ENCODE results near the gene PLEKHH1. TPM values are rescaled to one million over a fixed set of nuclear protein-coding genes. Genes with fewer than 3 reads are reported as not detected.
"Not testable (repeated sequence)": the region's sequence is repeated elsewhere in the genome, so short reads cannot be mapped to it uniquely, and the experiment has no call there.

Gene PLEKHH1
- polyA plus RNA-seq, 3 donors, result 37.5 to 44.3 (median 40.1) TPM

DNA sequence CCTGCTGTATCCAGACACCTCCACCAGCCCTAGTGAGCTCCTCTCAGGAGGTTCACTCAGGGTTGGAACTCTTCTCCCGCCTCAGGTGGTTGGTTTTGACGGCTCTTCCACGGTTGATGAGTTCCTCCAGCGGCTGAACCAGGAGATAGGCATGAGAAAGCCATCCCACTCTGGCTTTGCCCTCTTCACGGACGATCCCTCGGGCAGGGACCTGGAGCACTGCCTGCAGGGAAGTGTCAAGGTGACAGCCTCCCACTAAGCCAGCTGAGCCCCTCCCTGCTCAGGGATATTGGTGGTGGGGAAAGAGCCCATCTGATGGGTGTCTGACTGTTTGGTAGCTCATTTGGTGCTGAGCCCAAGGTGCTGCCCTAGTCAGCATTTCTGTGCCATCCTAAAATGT lies 46.5 kb downstream of the PLEKHH1 start:
- no peak for DNase-seq (ENCODE audit: low read depth in 3 of 3, low spot score in 2 of 3)

DNA sequence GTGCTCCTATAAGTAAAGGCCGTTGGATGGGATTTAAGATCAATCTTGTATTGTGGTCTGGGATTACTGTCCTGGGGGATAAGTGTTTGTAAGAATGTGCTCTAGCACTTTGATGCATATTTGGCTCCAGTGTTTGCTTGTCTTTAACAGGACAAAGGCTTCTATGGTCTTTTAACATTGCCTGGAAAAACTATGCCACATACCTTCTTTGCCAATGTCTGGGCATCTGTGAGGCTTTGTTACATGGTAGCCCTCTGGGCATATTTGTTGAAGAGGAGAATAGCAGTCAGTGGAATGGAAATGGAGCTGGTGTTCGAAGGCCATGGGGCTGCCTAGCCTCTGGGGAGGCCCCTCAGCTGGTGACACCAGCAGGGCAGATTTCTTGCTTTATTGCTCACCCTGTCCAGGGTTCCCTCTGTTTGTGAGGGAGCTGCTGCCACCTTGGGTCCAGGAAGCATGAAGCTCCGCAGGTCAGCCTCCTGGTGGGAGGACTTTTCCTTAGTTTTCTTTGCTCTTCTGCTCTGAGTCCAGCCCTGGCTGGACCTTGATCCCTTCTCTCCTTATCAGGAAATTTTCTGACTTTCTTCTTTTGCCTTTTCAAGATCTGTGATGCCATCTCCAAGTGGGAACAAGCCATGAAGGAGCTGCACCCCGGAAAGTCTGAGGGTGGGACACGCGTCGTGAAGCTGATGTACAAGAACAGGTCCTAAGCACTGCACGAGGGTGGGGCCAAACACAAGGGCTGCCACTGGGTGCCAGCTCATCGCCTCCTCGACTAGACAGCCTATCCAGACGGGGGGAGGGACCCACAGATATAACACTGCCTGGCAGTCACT lies 47.5 kb downstream of the PLEKHH1 start:
- DNase-seq (ENCODE audit: low read depth in 3 of 3, low spot score in 2 of 3), result no peak

DNA sequence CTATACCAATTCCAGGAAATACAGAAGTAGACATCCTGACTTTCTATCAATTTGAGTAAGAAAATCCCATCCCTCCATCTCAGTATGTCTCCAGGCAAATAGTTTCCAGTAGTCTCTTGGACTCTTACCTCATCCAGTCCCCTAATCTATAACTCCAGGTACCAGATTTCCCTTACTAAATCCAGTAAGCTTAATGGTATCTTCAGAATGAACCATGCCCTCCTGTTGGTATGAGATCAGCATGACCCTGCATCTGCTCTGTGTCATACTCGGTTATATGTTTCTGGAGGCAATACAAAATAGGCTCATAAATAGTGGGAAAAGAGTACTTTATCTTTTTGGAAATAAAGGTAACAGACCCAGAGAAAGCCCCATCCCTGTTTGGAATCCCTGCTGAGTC lies 48.6 kb downstream of the PLEKHH1 start:
- DNase-seq (ENCODE audit: low read depth in 3 of 3, low spot score in 2 of 3), result no peak

DNA sequence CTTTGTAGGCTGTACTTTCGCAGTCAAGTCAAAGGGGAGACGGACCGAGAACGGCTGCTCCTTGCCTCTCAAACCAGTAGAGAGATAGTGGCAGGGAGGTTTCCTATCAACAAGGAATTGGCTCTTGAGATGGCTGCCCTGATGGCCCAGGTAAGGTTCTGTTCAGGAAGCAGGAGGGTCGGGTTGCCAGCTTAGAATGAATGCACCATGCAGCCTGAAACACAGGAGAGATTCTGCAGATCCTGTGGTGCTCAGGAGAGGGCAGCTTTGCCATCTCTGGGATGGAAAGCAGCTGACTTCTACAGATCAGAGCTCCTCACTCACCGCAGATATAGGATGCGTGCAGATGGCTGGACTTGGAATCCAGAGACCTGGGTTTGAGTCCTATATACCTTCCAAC lies 49.0 kb downstream of the PLEKHH1 start:
- no peak for DNase-seq (ENCODE audit: low read depth in 3 of 3, low spot score in 2 of 3)

DNA sequence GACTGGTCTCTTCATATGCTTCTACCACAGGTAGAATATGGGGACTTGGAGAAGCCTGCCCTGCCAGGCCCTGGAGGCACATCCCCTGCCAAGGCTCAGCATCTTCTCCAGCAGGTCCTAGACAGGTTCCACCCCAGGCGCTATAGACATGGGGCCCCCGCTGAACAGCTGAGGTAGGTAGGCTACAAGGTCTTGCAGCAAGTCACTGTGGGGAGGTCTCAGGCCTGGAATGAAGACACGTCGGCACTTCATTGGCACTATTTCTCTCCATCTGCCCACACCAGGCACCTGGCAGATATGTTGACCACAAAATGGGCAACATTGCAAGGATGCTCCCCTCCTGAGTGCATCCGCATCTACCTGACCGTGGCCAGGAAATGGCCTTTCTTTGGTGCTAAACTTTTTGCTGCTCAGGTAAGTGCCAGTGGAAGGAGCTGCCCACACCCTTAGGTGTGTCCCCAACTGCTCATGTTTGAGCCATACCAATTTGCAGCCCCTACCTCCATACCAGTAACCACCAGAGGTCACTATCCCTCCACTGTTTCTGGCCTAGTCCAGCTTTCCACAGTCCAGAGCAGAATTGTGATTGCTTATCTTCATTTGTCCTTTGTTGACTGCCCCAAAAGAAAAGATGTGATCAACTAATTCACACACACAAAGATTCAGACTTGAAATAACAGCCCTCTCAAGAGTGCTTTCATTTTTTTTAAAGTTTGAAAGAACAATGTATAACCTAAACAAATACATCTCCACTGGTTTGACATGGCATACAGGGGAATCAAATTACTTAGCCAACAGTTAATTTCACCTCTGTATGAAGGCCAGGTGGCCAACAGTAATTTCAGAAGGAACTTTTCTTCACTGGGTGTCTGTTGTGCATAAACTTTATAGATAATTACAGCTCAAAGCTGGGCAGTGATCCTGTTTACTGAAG lies 50.9 kb downstream of the PLEKHH1 start:
- no peak for DNase-seq (ENCODE audit: low read depth in 3 of 3, low spot score in 2 of 3)

DNA sequence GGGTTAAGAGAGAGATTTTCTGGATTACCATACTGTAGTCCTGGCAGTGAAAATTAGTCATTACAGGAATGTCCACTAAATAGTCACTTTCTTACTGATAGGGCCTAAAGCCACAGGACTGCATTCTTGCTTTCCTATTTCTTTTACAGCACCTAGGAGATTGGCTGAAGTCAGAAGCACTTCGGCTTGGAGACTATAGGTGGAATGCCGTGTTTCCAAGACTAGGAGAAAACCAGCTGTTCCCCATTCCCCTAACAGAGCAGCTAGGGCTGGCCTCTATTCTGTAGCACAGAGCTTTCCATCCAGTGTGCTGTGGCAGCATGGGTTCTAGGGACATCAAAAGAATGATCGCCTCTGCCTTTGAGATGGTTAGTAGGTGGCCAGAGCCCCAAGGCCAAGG lies 51.9 kb downstream of the PLEKHH1 start:
- DNase-seq (ENCODE audit: low read depth in 3 of 3, low spot score in 2 of 3), result no peak

DNA sequence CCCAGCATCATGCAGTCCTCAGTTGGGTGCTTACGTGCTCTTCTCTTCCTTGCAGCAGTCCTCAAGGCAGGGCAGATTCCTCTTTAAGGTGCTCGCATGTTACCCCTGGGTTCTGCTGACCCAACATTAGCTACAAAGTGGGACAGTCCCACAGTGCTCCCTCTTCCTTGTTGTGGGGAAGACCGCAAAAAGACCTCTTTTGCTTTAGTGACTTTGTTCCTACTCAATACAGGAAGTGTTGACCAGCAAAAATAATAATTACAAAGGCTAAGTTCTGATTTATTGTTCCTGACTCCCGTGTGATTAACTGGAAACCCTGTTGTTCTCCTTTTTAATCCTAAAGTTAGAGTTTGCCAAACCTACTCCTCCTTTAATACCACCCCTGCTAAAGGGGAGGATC lies 53.3 kb downstream of the PLEKHH1 start:
- no peak for DNase-seq (ENCODE audit: low read depth in 3 of 3, low spot score in 2 of 3)

DNA sequence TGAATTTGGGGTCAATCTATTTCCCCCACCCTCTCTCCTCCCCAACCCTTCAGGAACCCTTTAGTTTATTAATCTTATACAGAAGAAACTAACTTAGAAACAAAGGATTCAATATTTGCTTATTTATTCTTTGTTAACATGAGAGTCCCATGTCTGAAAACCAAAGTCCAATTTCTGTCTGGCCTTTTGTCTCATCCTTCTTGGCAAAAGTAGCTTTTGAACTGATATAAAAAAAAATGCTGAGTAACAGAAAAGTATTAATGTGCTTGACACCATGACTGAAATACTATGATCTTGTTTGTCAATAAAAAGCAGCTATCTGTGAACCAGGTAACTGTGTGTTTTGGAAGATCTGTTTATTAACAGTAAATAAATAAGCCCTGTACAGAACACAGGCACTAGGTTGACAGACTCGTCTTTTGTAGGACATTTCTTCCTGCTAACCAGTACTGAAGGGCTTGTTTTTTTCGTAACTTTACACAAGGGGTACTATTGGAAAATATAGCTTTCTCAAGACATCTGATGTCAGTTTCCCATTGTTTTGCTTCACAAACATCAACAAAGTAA lies 56.2 kb downstream of the PLEKHH1 start:
- DNase-seq (ENCODE audit: low read depth in 3 of 3, low spot score in 2 of 3), result no peak

DNA sequence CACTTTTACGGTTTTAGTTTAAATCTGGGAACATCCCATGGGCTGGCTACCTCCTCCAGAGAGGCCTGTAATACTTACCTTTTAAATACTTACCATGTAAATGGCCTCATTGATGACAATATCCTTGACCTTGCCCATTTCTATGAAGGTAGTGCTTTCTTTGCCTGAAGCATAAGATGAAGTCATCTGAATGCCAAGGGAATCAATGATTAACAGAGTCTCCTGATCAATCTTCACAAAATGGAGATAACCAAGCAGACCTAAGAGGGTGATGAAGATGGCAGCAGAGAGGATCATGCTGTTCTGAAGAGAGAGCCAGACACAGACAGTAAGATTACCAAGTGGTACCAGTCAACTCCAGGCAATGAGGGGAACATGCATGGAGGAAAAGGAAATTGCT lies 60.6 kb downstream of the PLEKHH1 start:
- not testable (repeated sequence) for DNase-seq (ENCODE audit: low read depth in 3 of 3, low spot score in 2 of 3)

DNA sequence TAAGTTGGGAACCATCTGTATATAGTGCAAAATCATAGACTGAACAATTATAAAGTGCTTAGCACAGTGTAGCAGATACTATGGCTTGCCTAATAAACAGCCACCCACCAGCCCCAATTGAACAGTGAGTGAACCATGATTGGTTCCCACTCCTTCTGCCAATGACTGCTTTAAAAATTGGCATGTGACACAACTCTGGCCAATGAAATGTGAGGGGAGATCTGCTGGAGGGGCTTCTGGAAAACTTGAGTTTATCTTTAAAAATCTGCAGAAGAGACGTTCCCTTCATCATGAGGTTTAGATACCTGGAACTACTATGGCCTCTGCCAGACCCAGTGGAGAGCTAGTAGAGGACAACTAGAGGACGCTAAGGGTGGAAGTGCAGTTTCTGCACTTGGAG lies 62.3 kb downstream of the PLEKHH1 start:
- no peak for DNase-seq (ENCODE audit: low read depth in 3 of 3, low spot score in 2 of 3)

DNA sequence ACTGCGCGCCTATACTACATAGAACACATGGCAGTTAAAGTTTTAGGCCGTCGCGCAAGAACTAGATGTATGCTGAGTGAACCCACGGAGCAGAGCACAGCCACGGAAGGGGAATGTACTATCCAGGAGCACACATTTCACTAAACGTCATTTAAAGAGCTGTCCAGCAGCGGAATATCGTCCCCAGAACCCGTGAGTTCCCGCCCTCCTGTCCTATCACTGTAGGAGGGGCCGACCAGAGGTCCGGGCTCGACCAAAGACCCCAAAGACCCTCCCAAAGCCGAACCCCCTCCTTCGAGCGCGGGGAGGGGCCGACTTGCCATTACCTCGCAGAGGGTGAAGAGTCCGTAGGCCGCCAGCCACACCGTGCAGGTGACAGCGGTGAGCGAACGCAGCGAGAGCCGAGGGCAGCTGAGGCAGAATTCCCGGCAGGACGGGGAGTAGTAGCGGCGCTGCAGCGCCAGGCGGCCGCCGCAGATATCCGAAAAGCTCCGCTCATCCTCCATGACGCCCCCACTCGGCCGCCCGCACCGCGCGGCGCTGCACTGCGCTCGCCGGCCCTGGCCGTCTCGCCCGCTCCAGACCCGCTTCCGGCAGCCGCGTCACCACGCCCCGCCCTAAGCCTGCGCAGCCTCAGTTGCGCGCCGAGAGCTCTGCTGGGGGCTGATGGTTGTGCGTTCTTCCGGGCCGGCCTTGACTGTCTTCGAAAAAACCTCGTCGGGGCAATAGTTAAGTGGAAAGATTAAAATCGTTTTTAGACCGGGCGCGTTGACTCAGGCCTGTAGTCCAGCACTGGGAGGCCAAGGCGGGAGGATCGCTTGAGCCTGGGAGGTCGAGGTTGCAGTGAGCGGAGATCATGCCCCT lies 66.8 kb downstream of the PLEKHH1 start, which contains the start of gene PIGH:
Gene PIGH, minus strand, starts transcription at position 571 of the 864 bp plus-strand sequence. Its CDS starts 65 bp downstream, at position 506.
- DNase-seq (ENCODE audit: low read depth in 3 of 3, low spot score in 2 of 3), result peak in 1 of 3 donors; percentile 75

DNA sequence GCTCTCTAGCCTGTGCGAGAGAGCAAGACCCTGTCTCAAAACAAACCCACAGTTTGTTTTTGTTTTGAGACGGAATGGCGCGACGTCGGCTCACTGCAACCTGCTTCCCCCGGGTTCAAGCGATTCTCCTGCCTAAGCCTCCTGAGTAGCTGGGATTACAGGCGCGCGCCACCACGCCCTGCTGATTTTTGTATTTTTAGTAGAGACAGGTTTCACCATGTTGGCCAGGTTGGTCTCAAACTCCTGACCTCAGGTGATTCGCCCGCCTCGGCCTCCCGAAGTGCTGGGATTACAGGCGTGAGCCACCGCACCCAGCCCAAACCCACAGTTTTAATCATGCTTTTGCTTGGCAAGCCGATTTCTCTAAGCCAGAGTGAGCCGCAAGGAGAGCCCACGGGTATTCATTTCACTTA lies 67.5 kb downstream of the PLEKHH1 start:
- DNase-seq (ENCODE audit: low read depth in 3 of 3, low spot score in 2 of 3), result not testable (repeated sequence)

DNA sequence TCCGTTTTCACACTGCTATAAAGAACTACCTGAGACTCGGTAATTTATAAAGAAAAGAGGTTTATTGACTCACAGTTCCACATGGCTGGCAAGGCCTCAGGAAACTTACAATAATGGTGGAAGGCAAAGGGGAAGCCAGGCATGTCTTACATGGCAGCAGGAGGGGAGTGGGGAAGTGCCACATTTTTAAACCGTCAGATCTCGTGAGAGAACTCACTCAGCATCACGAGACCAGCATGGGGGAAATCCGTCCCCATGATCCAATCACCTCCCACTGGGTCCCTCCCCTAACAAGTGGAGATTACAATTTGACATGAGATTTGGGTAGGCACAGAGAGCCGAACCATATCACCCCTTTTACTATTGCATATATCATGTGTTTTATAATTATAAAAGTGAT lies 69.0 kb downstream of the PLEKHH1 start:
- no peak for DNase-seq (ENCODE audit: low read depth in 3 of 3, low spot score in 2 of 3)

DNA sequence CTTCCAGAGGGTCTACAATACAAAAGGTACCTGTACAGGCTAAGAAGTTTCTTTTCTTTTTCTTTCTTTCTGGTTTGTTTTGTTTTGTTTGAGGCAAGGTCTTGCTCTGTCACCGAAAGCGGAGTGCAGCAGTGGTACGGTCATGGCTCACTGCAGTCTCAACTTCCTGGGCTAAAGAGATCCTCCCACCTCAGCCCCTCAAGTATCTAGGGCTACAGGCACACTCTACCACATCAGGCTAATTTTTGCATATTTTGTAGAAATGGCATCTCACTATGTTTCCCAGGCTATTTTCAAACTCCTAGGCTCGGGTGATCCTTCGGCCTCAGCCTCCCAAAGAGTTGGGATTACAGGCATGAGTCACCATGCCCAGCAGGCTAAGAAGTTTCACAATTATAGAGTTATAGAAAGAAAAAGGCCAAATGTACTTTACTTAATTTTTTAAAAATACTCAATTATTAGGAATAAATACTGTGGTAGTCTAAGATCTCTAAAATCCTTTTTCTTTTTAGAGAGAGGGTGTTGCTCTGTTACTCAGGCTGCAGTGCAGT lies 70.0 kb downstream of the PLEKHH1 start:
- peak in 1 of 3 donors; percentile 29 for DNase-seq (ENCODE audit: low read depth in 3 of 3, low spot score in 2 of 3)

DNA sequence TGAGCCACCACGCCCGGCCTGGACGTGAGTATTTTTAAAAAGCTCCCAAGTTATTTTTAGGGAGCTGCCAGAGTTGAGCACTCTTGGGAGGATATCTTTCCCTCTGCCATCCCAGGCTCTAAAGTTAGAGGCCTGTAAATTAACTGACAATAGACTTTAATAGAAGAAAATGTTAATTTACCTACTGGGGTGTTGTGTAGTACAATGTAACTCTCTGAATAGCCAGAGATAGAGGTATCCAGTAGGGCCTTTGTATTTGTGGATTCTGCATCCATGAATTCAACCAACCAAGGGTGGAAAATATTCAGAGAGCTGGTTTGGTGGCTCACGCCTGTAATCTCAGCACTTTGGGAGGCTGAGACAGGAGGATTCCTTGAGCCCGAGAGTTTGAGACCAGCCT lies 74.6 kb downstream of the PLEKHH1 start:
- DNase-seq (ENCODE audit: low read depth in 3 of 3, low spot score in 2 of 3), result no peak

DNA sequence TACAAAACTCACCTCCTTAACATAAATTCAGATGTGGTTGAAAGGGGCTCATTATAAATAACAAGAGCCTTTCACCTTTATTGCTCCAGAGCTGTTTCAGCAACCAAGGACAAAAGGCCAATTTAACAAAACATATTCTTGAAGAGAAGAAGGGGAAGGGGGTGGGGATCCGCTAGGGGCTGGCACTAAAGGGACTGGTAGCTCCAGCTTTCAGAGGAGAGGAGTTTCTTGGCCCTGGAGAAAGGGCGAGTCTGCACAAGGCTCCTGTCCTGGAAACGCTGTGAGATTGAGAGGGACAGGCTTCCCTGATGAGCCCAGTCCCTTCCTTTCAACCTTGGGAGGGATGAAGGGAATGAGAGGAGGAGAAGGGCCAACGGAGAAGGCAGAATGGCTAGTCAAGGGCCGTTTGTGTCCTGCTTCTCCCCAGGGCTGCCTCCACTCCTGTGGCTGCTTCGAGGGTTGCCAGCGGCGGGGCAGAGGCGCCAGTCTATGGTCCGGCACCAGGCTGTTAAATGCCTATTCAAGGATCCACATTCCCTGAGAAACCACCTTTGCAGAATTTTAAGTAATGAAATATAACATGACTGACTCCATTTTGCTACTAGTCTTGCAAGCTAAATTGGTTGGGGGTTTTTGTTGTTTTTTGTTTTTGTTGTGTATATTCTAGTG lies 76.7 kb downstream of the PLEKHH1 start:
- DNase-seq (ENCODE audit: low read depth in 3 of 3, low spot score in 2 of 3), result no peak

DNA sequence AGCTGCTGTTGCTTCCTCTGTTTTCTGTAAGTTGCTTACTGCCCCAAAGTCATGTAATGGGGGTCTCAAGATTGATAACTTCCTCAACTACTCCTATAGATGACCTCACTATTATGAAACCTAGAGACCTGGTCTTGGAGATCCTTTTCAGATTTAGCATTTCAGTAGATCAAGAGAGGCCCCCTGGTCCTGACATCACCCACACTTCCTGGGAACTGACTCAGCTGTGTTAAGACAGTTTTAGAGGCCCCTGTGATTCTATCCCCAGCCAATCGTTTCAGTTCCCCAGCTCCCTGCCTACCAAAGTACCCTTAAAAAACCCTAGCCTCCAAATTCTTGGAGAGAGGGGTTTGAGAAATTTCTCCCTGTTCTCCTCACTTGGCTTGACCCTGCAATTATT lies 77.4 kb downstream of the PLEKHH1 start:
- DNase-seq (ENCODE audit: low read depth in 3 of 3, low spot score in 2 of 3), result no peak

DNA sequence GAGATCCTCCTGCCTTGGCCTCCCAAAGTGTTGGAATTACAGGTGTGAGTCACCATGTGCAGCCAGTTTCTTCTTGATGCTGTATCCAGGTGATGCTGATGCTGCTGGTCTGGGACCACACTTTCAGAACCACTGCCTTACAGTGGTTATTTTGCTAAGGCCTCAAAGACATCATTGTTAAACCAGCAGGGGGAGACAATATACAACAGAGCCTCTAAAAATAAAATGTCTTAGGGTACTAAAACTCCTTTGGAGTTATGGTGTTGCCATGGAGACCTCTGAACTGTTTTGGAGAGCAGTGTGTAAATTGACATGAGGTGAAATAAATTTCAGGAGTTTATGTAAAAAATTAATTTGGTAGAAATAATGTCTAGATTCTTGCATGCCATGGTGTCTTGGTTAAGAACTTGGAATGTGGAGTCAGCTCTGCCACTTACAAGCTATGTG lies 85.5 kb downstream of the PLEKHH1 start:
- DNase-seq (ENCODE audit: low read depth in 3 of 3, low spot score in 2 of 3), result peak; percentile 68 to 72 (median 71)
